Measurements from ENCODE around the gene HIVEP3.

GRCh38 chr1:41764656-41765055, 154.1 kb downstream of the HIVEP3 start:
- TF ChIP-seq YY1 (IDR thresholded peaks at IDR 0.05; ENCODE audit: low read depth): no peak
- no peak for TF ChIP-seq EP300 (IDR thresholded peaks at IDR 0.05; ENCODE audit: borderline replicate concordance)
- no peak for TF ChIP-seq CREB1 (IDR thresholded peaks at IDR 0.05; ENCODE audit: low read depth)
